A549 (cell line): Measurements from ENCODE around the gene TMEM63C. TPM values are rescaled to one million over a fixed set of nuclear protein-coding genes. Genes with fewer than 3 reads are reported as not detected.

Experiments used
- ATAC-seq, 2 experiments: fragments of 200-7000 bp in 1 of 2; fragments of >200 bp in 1 of 2; cut with Nextera tagmentation in 1 of 2; cut with Tn5 transposase in 1 of 2; 3 replicates each; pipeline versions ENCODE4 v1.8.0 to v1.9.1; 2018 to 2020; ENCODE audit warnings: mild to moderate bottlenecking in 1 of 2, moderate library complexity in 1 of 2
- CTCF ChIA-PET: fragments of 300-600 bp; sonication (Branson Sonifier 250); formaldehyde crosslinking; extraction: SDS; loops from one replicate; lab custom pipeline; 2021; ENCODE audit warnings: antibody characterized with exemption, inconsistent platforms; lab: Yijun Ruan, JAX
- POLR2A ChIA-PET: fragments of 350-600 bp; formaldehyde crosslinking; extraction: SDS; loops from one replicate; lab custom pipeline; 2021; ENCODE audit warnings: antibody characterized with exemption, inconsistent platforms; lab: Yijun Ruan, JAX
- DNase-seq, 2 experiments: peaks; one replicate each; pipeline versions ENCODE4 v3.0.0 to v3.0.0-alpha.2; 2011 to 2016; ENCODE audit warnings: low read depth in 1 of 2, low spot score in 1 of 2
- FAIRE-seq: peaks from 2 replicates; lab custom pipeline; 2011; peaks lifted over from hg19 to GRCh38; lab: Jason Lieb, UNC
- H3K27ac ChIP-seq, 2 experiments: fragments of >200 bp; sonication (Bioruptor Twin); formaldehyde crosslinking; 3 replicates each; pipeline ENCODE4 v1.5.1; 2016 to 2017
- H3K4me1 ChIP-seq: fragments of >200 bp; sonication (Bioruptor Twin); formaldehyde crosslinking; 3 replicates; pipeline ENCODE4 v1.6.1; 2016
- H3K4me2 ChIP-seq: fragments of >200 bp; sonication (Bioruptor Twin); formaldehyde crosslinking; 3 replicates; pipeline ENCODE4 v1.6.1; 2016
- H3K4me3 ChIP-seq: fragments of >200 bp; sonication (Bioruptor Twin); formaldehyde crosslinking; 3 replicates; pipeline ENCODE4 v1.5.1; 2016
- H3K9me3 ChIP-seq: fragments of >200 bp; sonication (Bioruptor Twin); formaldehyde crosslinking; 3 replicates; pipeline ENCODE4 v1.6.1; 2016
- CTCF ChIP-seq: fragments of >200 bp; sonication (Bioruptor Twin); formaldehyde crosslinking; IDR thresholded peaks from 3 replicates; pipeline ENCODE4 v1.5.1; 2016
- E2F6 ChIP-seq: IDR thresholded peaks from 2 replicates; pipeline ENCODE4 v1.6.1; 2012; ENCODE audit warnings: low read depth, borderline replicate concordance
- FOSB ChIP-seq: fragments of 250-450 bp; sonication (Bioruptor Pico); IDR thresholded peaks from 2 replicates; pipeline ENCODE4 v1.5.0; 2020; ENCODE audit warnings: mild to moderate bottlenecking, moderate library complexity
- HDAC2 ChIP-seq: fragments of 200-600 bp; sonication (generic); IDR thresholded peaks from 2 replicates; pipeline ENCODE4 v1.6.1; 2016
- HEYL ChIP-seq: fragments of 250-450 bp; sonication (Bioruptor Pico); IDR thresholded peaks from 2 replicates; pipeline ENCODE4 v1.8.0; 2021; ENCODE audit warnings: mild to moderate bottlenecking, moderate library complexity
- KDM1A ChIP-seq: fragments of 200-600 bp; sonication (generic); IDR thresholded peaks from 2 replicates; pipeline ENCODE4 v1.6.1; 2016; ENCODE audit warnings: low read depth, mild to moderate bottlenecking
- MAFK ChIP-seq: fragments of 450-650 bp; IDR thresholded peaks from 2 replicates; pipeline ENCODE4 v1.6.1; 2014; ENCODE audit not compliant: partially characterized antibody
- MAX ChIP-seq: IDR thresholded peaks from 2 replicates; pipeline ENCODE4 v1.6.1; 2012
- PBX3 ChIP-seq: IDR thresholded peaks from 2 replicates; pipeline ENCODE4 v1.6.1; 2012
- RAD21 ChIP-seq, 2 experiments: fragments of >200 bp in 1 of 2; sonication (Bioruptor Twin) in 1 of 2; formaldehyde crosslinking in 1 of 2; IDR thresholded peaks in 1 of 2; conservative IDR thresholded peaks in 1 of 2; 2 replicates in 1 of 2; 3 replicates in 1 of 2; pipeline ENCODE4 v1.6.1; 2012 to 2018; ENCODE audit warnings: inconsistent platforms in 1 of 2
- SMC3 ChIP-seq: fragments of >200 bp; sonication (Bioruptor Twin); formaldehyde crosslinking; IDR thresholded peaks from 3 replicates; pipeline ENCODE4 v1.6.1; 2018; ENCODE audit warnings: inconsistent platforms
- SREBF2 ChIP-seq: fragments of 450-650 bp; IDR thresholded peaks from 2 replicates; pipeline ENCODE4 v1.6.1; 2014; ENCODE audit warnings: mild to moderate bottlenecking, moderate library complexity
- ZNF302 ChIP-seq: fragments of 250-450 bp; sonication (Bioruptor Pico); IDR thresholded peaks from 2 replicates; pipeline ENCODE4 v1.9.0; 2021; ENCODE audit warnings: inconsistent platforms, mild to moderate bottlenecking, moderate library complexity
- WGBS: methylation state at CpG from one replicate; pipeline ENCODE4 v1.1.6; 2017; ENCODE audit errors: missing lambda C conversion rate; 5-methylcytosine and 5-hydroxymethylcytosine counted together
- polyA plus RNA-seq, 4 experiments: library from polyadenylated mRNA; depleted of rRNA in 3 of 4; stranded (reverse); fragments of >200 nt; fragmentation: RNase III in 1 of 4; extraction: RNeasy Plus Mini Kit Qiagen cat#74134 plus additional on column Dnase treatment in 1 of 4; gene quantifications; 2 replicates in 3 of 4; 3 replicates in 1 of 4; pipeline ENCODE4 v1.2.3, GENCODE V29; 2011 to 2017

The TMEM63C gene
- polyA plus RNA-seq, 2 of the 4 experiments (the other 2 are of a cell fraction): 0.43 to 0.57 TPM

GRCh38 chr14:77140359-77141213 lies 41.0 kb upstream of the TMEM63C start:
- POLR2A ChIA-PET: no interaction called here
- FAIRE-seq: no peak

GRCh38 chr14:77141214-77142004 lies 40.2 kb upstream of the TMEM63C start, which contains the start of gene ZDHHC22:
Gene ZDHHC22 (minus strand): TSS chr14:77141791. CDS start chr14:77139738, 2,053 bp downstream.
- FAIRE-seq: no peak

More at GRCh38 chr14:77140359-77141213, 41.0 kb upstream of the TMEM63C start:
- WGBS: 10% methylated on average over 22 of the region's 67 CpGs
- H3K4me3 ChIP-seq: peak overlapping the region; percentile 58
- peak overlapping the region; percentile 100 for H3K4me2 ChIP-seq
- H3K9me3 ChIP-seq: no peaks in the 10 kb centered on the region
- CTCF ChIA-PET: interaction anchor here (0.5 to 7.3 kb wide), 21 partner anchors 11 to 409 kb away, joined by 3 to 78 read pairs (median 3); partner anchors contain the start of genes SAMD15 and TMED8
- ATAC-seq (peak; percentile 33 to 54), DNase-seq (peak in 1 of 2 experiments; percentile 39)
- peak overlapping the region in 1 of 2 experiments; percentile 70; a peak in 2 of 6 replicates for H3K27ac ChIP-seq
- TF ChIP-seq E2F6 (0 out of 2 replicates have a peak, but pooled peaks have one; percentile 10), MAFK (no peak)
- peaks cover 9% of the 10 kb centered on the region for H3K4me1 ChIP-seq

GRCh38 chr14:77142005-77142800 lies 39.4 kb upstream of the TMEM63C start:
- CTCF ChIA-PET: interaction anchor here (1.0 to 7.3 kb wide), 19 partner anchors 9 to 410 kb away, joined by 3 to 78 read pairs (median 4); partner anchors contain the start of genes GSTZ1 and POMT2
- Histone ChIP-seq H3K4me2 (peak overlapping the region; percentile 100), H3K4me1 (peaks cover 9% of the 10 kb centered on the region), H3K4me3 (peak overlapping the region; percentile 58), H3K27ac (peak overlapping the region in 1 of 2 experiments; percentile 70; a peak in 2 of 6 replicates), H3K9me3 (no peaks in the 10 kb centered on the region)
- 44% methylated on average over 9 of the region's 9 CpGs for WGBS
- ATAC-seq (no peak), DNase-seq (no peak), FAIRE-seq (no peak)
- POLR2A ChIA-PET: no interaction called here
- TF ChIP-seq MAFK (no peak), SREBF2 (no peak)

More at GRCh38 chr14:77141214-77142004, 40.2 kb upstream of the TMEM63C start, which contains the start of gene ZDHHC22:
- ChIA-PET CTCF (interaction anchor here (0.9 to 7.3 kb wide), 14 partner anchors 10 to 411 kb away, joined by 3 to 78 read pairs (median 6); partner anchors contain the start of genes GSTZ1 and POMT2), POLR2A (no interaction called here)
- Histone ChIP-seq H3K4me1 (peaks cover 9% of the 10 kb centered on the region), H3K9me3 (no peaks in the 10 kb centered on the region), H3K4me3 (peak within 1 kb of the TSS; percentile 58), H3K27ac (peak within 1 kb of the TSS in 1 of 2 experiments; percentile 70; a peak in 4 of 6 replicates), H3K4me2 (peak within 1 kb of the TSS; percentile 100)
- DNase-seq (peak; percentile 49 to 78), ATAC-seq (peak; percentile 76 to 86)
- 7% methylated on average over 20 of the region's 77 CpGs for WGBS
- TF ChIP-seq CTCF (peak; percentile 41), E2F6 (peak; percentile 56; the same call in 1 of the 2 replicates), MAX (peak; percentile 13; the same call in 1 of the 2 replicates), HEYL (CRISPR knock-in tag) (no peak)

GRCh38 chr14:77143071-77143470 lies 38.5 kb upstream of the TMEM63C start:
- no peak overlapping the region for H3K4me2 ChIP-seq
- no peaks in the 10 kb centered on the region for H3K9me3 ChIP-seq
- POLR2A ChIA-PET: interaction anchor here (1.2 kb wide), 1 partner anchor 160 kb away, joined by 3 read pairs; no protein-coding TSS in a partner anchor
- DNase-seq (no peak), ATAC-seq (no peak), FAIRE-seq (no peak)
- TF ChIP-seq ZNF302 (CRISPR knock-in tag) (no peak), KDM1A (no peak), RAD21 (conservative IDR thresholded peaks at IDR 0.05 in 1 of 2, IDR thresholded peaks at IDR 0.05 in 1 of 2) (no peak), FOSB (no peak), HEYL (CRISPR knock-in tag) (no peak), PBX3 (no peak), SMC3 (no peak), SREBF2 (no peak), HDAC2 (no peak)
- H3K4me3 ChIP-seq: no peak overlapping the region
- CTCF ChIA-PET: interaction anchor here (0.7 to 7.3 kb wide), 17 partner anchors 8 to 408 kb away, joined by 3 to 78 read pairs (median 5); no protein-coding TSS in a partner anchor
- 9% methylated on average over 4 of the region's 4 CpGs for WGBS
- H3K4me1 ChIP-seq: peaks cover 9% of the 10 kb centered on the region
- no peak overlapping the region for H3K27ac ChIP-seq
